ENCODE results near the gene ENDOD1.

ENDOD1 gene

DNA sequence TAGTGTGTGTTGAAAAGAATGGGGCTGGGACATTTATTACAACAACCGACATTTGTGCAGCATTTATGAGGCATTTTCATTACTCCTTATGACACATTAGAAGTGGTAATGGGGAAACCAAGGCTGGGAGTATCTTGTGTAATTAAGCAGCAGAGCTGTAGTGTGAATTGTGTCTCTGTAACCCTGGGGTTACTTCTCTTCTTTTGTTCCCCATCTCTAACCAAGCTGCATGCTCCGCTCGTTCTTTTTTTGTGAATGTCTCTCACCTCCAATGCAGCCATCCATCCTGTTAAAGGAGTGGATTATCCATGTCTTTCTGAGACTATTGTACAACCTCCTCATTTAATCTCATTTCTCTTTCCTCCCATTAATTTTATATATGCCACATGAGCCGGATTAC, 65.7 kb downstream of the ENDOD1 start:
- in situ Hi-C loops (cut with MboI; ENCODE audit: low pct_unique_long_range_greater_than_20kb, low sequenced_read_pairs), result no loop called here
- DNase-seq, result no peak

DNA sequence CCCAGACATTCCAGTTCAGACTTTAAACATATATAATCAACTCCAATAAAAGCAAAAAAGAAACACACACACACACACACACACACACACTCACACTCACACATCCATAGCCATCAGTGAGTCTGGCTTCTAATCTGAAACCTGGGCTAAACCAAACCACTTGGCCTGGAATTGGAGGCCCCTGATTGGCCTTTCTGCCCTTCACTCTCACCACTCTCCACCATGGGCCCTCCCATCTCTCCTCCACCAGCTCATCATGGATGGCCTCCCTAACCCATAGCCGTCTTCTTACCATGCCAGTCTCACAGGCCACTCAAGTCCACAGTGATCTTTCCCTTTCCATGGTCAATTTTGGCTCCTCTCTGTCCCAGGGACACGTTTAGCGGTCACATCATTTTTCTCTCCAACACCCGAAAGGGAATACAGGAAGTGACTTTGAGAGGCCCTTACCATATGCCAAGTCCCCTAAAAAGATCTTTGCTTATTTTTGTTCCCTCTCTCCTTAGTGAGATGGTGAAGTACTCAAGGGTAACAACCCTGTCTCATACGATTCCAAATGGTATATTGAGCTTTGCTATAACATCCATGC, 66.6 kb downstream of the ENDOD1 start:
- in situ Hi-C loops (cut with MboI; ENCODE audit: low pct_unique_long_range_greater_than_20kb, low sequenced_read_pairs), result no loop called here
- no peak for DNase-seq

DNA sequence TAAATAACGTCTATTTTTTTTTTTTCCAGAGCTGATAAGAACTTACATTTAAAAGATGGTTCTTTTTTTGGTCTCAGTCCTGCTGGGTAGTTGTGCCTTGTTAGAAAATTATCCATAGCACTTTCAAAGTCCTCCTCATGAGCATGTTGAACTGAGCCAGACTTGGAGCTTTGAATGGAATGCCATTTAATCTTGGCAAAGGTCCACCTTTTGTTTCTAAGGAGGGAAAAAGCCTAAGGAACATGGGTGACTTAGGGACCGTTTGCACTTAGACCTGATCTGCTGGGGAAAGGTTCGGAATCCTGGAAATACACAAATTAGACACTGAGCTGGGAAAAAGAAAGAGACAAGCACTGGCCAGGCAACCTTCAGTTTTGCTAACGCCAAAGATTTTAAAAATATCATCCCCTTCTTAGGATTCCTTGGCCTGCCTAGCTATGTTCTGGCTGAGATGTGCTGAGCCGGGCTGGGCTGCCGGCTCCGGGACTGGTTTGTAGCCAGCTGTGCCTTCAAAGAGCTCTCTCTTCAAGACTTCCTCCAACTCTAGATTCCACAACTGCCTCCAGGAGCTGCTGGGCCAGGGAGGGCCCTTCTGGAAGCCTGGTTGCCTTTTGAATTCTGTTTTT, 67.4 kb downstream of the ENDOD1 start:
- in situ Hi-C loops (cut with MboI; ENCODE audit: low pct_unique_long_range_greater_than_20kb, low sequenced_read_pairs), result no loop called here
- no peak for DNase-seq

DNA sequence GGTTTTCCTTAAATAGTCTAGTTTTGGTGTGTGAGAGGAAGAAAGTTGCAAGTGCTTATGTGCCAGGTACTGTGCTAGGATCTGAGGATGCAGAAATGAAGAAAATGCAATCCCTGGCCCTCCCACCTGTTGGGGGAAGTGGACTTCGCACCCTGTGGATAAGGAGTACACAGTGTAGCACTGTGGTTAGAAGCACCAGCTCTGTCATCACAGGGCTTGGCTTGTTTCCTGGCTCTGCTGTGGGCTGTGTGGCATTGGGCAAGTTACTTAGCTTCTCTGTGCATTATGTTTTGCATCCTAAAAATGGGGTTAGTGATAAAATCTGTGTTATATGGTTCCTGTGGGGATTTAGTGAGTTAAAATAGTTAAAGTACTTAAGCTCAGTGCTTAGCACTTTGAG, 68.2 kb downstream of the ENDOD1 start:
- DNase-seq, result no peak
- in situ Hi-C loops (cut with MboI; ENCODE audit: low pct_unique_long_range_greater_than_20kb, low sequenced_read_pairs), result no loop called here

DNA sequence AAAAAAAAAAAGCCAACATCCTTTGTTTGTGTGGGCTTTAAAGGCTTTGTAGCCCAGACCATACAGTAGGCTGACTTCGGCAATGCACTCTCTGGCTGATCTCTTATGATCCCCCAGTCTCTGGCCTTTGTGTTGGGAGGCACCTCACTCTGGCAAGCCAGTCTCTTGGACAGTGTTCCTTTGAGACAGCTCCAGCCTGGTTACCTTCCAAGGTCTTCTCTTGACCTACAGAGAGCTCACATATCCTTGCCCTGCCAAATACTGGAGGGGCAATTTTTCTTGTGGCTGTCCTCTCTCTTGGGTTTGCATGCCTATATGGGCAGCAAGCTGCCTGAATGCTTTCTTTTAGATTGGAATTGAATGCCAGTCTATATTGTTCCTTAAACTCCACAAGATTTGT, 71.6 kb downstream of the ENDOD1 start:
- in situ Hi-C loops (cut with MboI; ENCODE audit: low pct_unique_long_range_greater_than_20kb, low sequenced_read_pairs), result no loop called here
- DNase-seq, result no peak

DNA sequence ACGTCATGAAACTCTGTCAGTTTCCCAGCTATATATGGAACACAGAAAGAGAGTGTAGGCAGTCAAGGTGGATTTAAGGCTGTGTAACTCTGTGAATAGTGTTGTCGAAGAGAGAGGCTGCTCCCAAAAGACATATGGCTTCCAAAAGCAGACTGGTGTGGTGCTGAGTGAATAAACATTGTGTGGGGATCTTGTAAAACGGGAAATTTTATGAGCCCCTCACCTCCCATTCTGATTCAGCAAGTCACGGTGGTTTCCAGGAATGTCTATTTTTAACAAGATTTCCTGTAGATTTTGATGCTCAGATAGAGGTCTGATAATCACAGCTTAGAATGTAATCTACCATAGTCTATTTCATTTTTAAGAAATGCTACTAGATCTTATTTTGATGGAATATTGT, 73.5 kb downstream of the ENDOD1 start:
- in situ Hi-C loops (cut with MboI; ENCODE audit: low pct_unique_long_range_greater_than_20kb, low sequenced_read_pairs), result no loop called here
- DNase-seq, result no peak

DNA sequence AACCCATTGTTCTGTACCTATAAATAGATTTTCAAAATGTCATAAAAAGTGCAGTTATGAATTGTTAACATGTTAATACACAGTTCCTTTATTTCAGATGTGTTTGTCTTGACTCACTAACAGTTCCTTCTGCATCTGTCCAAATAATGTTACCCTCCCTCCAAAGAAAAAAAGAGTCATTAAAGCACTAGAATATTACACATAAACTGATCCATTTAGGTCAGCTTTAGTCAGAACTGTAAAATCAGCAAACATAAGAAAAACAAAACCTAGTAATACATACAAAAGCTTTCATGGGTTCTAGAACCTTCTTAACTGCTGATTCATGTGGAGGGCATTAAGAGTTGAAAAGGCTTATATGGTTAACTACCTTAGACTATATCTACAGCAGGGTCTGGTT, 76.0 kb downstream of the ENDOD1 start:
- no peak for DNase-seq
- in situ Hi-C loops (cut with MboI; ENCODE audit: low pct_unique_long_range_greater_than_20kb, low sequenced_read_pairs), result no loop called here

DNA sequence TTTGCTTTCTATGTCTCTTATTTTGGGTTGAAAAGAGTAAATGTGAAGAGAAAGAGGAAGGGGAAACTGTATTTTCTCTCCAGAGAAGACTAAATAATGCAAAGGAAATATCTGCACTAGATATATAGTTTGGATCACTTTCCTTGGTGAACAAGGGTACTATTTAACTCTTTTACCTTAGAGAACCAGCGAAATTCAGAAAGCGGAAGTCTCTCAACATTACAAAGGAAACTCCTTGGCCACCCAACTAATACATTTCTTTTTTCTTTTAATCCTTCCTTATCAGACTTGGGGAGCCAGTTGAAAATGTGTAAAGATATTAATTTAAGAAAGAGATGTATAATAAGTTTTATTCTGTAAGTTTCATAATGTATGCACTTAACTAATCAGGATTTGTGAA, 77.1 kb downstream of the ENDOD1 start:
- in situ Hi-C loops (cut with MboI; ENCODE audit: low pct_unique_long_range_greater_than_20kb, low sequenced_read_pairs), result no loop called here
- no peak for DNase-seq

DNA sequence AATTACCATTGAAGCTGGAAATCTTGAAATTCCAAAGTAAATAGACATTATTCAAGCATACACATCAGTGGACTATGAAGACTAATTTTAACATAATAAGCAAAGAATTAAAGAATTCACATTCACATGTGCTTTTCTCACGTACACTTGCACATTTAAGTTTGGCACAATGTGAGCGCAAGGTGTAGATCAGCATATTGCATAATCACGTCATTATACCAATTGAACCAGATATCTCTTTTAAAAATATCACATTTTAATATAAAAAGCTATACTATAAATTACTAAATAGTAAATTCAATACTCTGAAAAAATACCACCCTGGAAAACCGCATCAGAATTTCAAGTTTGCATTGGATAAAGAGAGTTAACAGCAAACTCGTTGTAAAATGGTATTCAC, 80.6 kb downstream of the ENDOD1 start:
- in situ Hi-C loops (cut with MboI; ENCODE audit: low pct_unique_long_range_greater_than_20kb, low sequenced_read_pairs), result no loop called here
- no peak for DNase-seq

DNA sequence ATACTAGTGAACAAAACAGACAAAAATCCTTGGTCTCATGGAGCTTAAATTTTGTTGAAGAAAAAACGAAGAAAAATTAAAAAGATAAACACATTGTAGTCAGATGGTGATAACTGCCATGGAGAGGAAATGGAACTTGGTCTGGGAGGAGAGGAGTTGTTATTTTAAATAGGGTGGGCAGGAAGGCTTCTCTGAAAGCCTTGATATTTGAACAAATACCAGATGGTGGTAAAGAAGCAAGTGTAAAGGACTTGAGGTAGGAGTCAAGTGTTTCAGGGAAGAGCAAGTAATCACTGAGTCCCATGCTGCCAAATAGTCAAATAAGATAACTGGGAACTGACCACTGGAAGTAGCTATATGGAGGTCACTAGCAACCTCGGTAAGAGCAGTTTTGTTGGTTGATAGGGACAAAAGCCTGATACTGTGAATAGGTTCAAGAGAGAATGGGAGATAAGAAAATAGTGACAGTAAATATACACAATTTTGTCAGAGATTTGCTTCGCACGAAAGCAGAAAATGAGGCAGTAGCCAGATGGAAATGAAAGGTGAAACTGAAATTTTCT, 86.3 kb downstream of the ENDOD1 start:
- DNase-seq, result no peak
- in situ Hi-C loops (cut with MboI; ENCODE audit: low pct_unique_long_range_greater_than_20kb, low sequenced_read_pairs), result no loop called here

Measured in KBM-7 (cell line).